GM12875 (cell line): ENCODE measurements around the gene TBPL2.

Experiments used
- H3K4me3 ChIP-seq: one replicate; pipeline ENCODE4 v1.5.1; 2011; ENCODE audit warnings: low read depth, low read length, control low read depth
- TF ChIP-seq, protein P1 (sequence below): IDR thresholded peaks from 2 replicates; pipeline ENCODE4 v1.5.1; 2011; ENCODE audit warnings: low read depth, mild to moderate bottlenecking, control low read depth, inconsistent platforms, low read length, moderate library complexity, borderline replicate concordance; ENCODE audit not compliant: insufficient read depth

Gene TBPL2

DNA sequence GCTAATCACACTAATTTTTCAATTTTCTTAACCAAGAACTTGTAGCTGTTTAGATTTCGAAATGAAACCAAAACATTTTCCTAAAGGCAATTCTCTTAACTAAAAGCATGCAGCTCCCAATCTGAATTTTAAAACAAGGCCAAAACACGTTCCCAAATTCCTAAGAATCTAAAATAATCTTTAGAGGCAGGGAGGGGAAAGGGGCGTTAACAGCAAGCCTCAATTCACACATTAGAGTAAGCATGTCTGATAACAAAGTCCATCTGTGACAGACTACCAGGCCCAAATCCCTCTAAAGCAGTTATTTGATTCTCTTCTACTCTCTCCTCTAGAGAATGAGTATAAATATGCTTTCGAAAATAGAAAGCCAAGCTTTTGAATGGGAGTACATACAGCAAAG lies 29.5 kb downstream of the TBPL2 start:
- peak overlapping the region; percentile 97 for H3K4me3 ChIP-seq
- TF ChIP-seq, protein P1, sequence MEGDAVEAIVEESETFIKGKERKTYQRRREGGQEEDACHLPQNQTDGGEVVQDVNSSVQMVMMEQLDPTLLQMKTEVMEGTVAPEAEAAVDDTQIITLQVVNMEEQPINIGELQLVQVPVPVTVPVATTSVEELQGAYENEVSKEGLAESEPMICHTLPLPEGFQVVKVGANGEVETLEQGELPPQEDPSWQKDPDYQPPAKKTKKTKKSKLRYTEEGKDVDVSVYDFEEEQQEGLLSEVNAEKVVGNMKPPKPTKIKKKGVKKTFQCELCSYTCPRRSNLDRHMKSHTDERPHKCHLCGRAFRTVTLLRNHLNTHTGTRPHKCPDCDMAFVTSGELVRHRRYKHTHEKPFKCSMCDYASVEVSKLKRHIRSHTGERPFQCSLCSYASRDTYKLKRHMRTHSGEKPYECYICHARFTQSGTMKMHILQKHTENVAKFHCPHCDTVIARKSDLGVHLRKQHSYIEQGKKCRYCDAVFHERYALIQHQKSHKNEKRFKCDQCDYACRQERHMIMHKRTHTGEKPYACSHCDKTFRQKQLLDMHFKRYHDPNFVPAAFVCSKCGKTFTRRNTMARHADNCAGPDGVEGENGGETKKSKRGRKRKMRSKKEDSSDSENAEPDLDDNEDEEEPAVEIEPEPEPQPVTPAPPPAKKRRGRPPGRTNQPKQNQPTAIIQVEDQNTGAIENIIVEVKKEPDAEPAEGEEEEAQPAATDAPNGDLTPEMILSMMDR, result no peak

DNA sequence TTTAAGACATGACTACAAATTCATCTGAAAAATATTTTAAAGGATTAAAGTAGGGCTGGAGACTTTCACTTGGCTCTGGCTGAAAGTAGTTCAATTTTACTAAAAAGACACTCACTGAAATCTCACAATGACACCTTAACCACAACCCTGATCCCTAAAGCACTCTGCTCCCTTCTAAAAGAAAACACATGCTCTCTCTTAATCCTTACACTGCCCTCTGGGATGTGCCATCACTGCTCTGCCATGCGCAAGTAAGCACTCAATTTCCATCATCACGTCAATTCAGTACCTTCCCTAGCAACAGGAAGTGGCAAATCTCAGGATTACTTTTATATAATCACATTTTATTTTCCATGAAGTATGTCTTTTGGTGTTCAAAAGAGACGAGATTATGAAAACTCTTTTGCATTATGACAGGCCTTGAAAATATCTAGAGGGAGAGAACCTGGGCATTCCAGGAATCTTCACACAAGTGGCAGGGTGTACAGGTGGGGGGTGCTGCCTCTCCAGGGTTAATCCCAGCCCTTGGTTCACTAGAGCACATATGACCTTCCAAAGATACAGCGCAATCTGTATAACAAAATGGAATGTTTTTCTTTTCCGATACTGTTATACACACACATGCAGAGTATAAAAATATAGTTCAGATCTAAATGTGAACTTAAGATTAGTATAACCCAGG lies 36.1 kb downstream of the TBPL2 start:
- no peak overlapping the region for H3K4me3 ChIP-seq
- TF ChIP-seq, protein P1, result no peak

DNA sequence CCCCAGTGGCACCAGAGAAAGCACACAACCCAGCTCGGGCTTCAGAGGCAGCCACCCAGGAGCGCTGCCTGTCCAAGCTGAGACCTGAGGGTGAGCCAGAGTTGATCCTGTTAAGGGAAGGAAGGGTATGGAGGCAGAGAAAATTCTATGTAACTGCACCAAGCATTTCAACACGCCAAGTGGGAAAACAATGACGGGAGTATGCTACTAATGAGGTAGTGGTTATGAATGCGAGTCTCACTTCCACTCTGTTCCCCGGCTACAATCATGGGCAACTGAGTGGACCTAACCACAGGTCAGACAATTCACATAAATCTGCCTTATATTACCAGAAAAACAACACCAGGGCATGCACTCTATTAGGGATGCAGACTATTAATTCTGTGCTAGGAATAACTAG lies 38.7 kb downstream of the TBPL2 start:
- no peak overlapping the region for H3K4me3 ChIP-seq
- TF ChIP-seq, protein P1, result no peak

DNA sequence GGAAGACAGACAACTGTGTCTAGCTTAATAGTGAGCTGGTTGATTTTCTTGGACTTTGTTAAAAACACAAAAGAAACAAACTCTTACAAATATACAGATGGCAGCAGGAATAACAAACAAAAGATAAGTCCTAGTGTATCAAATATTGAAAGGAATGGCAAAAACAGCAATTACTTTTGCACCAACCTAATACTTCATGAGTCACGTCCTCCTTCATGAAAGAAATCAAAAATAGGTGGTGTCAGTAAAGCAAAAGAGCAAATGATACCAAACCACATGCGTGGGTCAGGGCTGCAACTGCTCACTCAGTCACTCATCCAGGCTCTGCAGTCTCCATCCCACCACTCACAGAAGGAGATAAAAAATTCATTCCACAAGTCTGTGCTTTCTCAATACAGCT lies 40.6 kb downstream of the TBPL2 start:
- TF ChIP-seq, protein P1, result no peak
- H3K4me3 ChIP-seq, result no peak overlapping the region

DNA sequence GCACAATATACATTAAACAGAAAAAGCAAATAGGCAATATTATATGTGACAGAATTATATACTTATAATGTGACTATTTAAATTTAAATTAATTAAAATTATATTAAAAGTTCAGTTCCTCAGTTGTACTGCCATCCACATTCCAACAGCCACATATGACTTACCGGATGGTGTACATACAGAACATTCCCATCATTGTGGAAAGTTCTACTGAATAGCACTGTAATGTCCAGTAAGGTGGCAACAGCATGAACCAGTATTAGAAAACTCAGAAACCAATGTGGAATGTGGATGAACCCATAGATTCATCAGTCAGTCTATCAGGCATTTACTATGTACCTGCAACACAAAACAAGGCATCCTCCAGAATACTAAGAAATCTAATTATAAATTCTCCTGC lies 41.2 kb downstream of the TBPL2 start:
- TF ChIP-seq, protein P1, result no peak
- no peak overlapping the region for H3K4me3 ChIP-seq

DNA sequence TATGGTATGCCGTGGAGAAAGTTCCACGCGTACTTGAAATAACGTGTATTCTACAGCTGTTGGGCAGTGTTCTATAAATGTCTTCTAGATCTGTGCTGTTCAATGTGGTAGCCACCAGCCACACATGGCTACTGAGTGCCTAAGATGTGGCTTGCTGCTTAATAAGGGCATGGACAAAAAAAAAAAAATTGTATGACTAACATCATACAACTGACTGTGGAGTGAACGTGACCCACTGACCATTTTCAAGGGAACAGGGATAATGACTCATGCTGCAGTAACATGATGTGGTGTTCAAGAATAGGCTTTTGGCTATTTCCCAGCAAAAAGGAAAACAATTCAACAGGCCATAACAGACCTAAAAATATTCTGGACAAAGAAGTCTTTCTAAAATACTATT lies 41.7 kb downstream of the TBPL2 start:
- TF ChIP-seq, protein P1, result no peak
- no peak overlapping the region for H3K4me3 ChIP-seq

DNA sequence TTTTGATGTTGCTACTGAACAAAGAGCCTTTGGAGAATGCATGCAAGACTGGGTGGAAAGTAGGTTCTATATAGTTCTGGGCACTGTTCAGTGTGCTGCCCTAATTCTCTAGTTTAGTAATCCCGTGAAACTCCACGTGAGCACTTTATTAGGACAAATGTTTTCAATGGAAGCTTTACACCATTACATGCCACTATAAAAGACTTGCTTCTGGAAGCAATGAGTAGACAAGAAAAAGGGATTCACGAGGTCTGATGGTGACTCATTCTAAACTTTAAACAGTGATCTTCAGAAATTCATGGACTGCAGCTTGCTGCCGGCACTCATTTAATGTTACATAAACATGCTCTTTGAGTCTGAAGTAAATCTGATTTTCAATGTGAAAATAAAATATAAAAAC lies 51.1 kb downstream of the TBPL2 start:
- TF ChIP-seq, protein P1, result no peak
- H3K4me3 ChIP-seq, result no peak overlapping the region
